ENCODE data around the gene GLI1. TPM values are rescaled to one million over a fixed set of nuclear protein-coding genes. Genes with fewer than 3 reads are reported as not detected.

GLI1 gene
- total and polyA plus RNA-seq, 4 donors = 0.74 to 5.7 (median 2.1) TPM

- H3K9ac ChIP-seq (ENCODE audit: insufficient read depth in 1 of 2, low read length in 2 of 2) = no peak overlapping the region
- H3K9me3 ChIP-seq (ENCODE audit: control insufficient read depth in 4 of 4, insufficient read depth in 3 of 4, low read length in 3 of 4) = no peaks in the 10 kb centered on the region
- WGBS, 2 donors = 92 to 97% methylated on average over 8 of the region's 8 CpGs
- H3K36me3 ChIP-seq (ENCODE audit: control insufficient read depth in 4 of 4, insufficient read depth in 4 of 4, low read length in 4 of 4) = peaks cover 2 to 4% (median 3%) of the 10 kb centered on the region in 4 donors
- H3K4me1 ChIP-seq (ENCODE audit: control insufficient read depth in 5 of 5, insufficient read depth in 5 of 5, low read length in 5 of 5) = peaks cover 0 to 11% (median 0%) of the 10 kb centered on the region in 5 donors
- no peak overlapping the region for H3K4me3 ChIP-seq
- DNase-seq = no peak
- H3K27ac ChIP-seq (ENCODE audit: low read depth in 1 of 2, low read length in 1 of 2) = no peak overlapping the region
- H3K27me3 ChIP-seq (ENCODE audit: control insufficient read depth in 3 of 3, insufficient read depth in 3 of 3, low read length in 2 of 3) = no peaks in the 10 kb centered on the region
- no peak for TF ChIP-seq CTCF (IDR thresholded peaks at IDR 0.05; ENCODE audit: control extremely low read depth, extremely low read depth)
- no peak for ATAC-seq (ENCODE audit: insufficient read depth, low FRiP score)
Measured at GRCh38 chr12:57416039-57416996, 43.3 kb upstream of the GLI1 start.

GRCh38 chr12:57418255-57418654, 41.3 kb upstream of the GLI1 start:
- H3K27me3 ChIP-seq (ENCODE audit: control insufficient read depth in 3 of 3, insufficient read depth in 3 of 3, low read length in 2 of 3) = no peaks in the 10 kb centered on the region
- H3K9me3 ChIP-seq (ENCODE audit: control insufficient read depth in 4 of 4, insufficient read depth in 3 of 4, low read length in 3 of 4) = no peaks in the 10 kb centered on the region
- peak overlapping the region in 1 of 2 donors; percentile 10 for H3K27ac ChIP-seq (ENCODE audit: low read depth in 1 of 2, low read length in 1 of 2)
- no peak overlapping the region for H3K9ac ChIP-seq (ENCODE audit: insufficient read depth in 1 of 2, low read length in 2 of 2)
- no peak overlapping the region for H3K4me3 ChIP-seq
- H3K36me3 ChIP-seq (ENCODE audit: control insufficient read depth in 4 of 4, insufficient read depth in 4 of 4, low read length in 4 of 4) = peaks cover 3 to 8% (median 8%) of the 10 kb centered on the region in 4 donors
- no peak for ATAC-seq (ENCODE audit: insufficient read depth, low FRiP score)
- no peak for TF ChIP-seq CTCF (IDR thresholded peaks at IDR 0.05; ENCODE audit: control extremely low read depth, extremely low read depth)
- WGBS, 2 donors = 91% methylated on average over 9 of the region's 9 CpGs
- H3K4me1 ChIP-seq (ENCODE audit: control insufficient read depth in 5 of 5, insufficient read depth in 5 of 5, low read length in 5 of 5) = peaks cover 0 to 11% (median 0%) of the 10 kb centered on the region in 5 donors
- no peak for DNase-seq

GRCh38 chr12:57419495-57419894, 40.1 kb upstream of the GLI1 start:
- TF ChIP-seq CTCF (IDR thresholded peaks at IDR 0.05; ENCODE audit: control extremely low read depth, extremely low read depth) = no peak
- no peak overlapping the region for H3K27ac ChIP-seq (ENCODE audit: low read depth in 1 of 2, low read length in 1 of 2)
- H3K9ac ChIP-seq (ENCODE audit: insufficient read depth in 1 of 2, low read length in 2 of 2) = no peak overlapping the region
- H3K9me3 ChIP-seq (ENCODE audit: control insufficient read depth in 4 of 4, insufficient read depth in 3 of 4, low read length in 3 of 4) = no peaks in the 10 kb centered on the region
- DNase-seq (no peak), ATAC-seq (ENCODE audit: insufficient read depth, low FRiP score) (no peak)
- peaks cover 0 to 11% (median 0%) of the 10 kb centered on the region in 5 donors for H3K4me1 ChIP-seq (ENCODE audit: control insufficient read depth in 5 of 5, insufficient read depth in 5 of 5, low read length in 5 of 5)
- WGBS, 2 donors = 94 to 99% methylated on average over 2 of the region's 2 CpGs
- peaks cover 3 to 10% (median 8%) of the 10 kb centered on the region in 4 donors for H3K36me3 ChIP-seq (ENCODE audit: control insufficient read depth in 4 of 4, insufficient read depth in 4 of 4, low read length in 4 of 4)
- no peaks in the 10 kb centered on the region for H3K27me3 ChIP-seq (ENCODE audit: control insufficient read depth in 3 of 3, insufficient read depth in 3 of 3, low read length in 2 of 3)
- H3K4me3 ChIP-seq = no peak overlapping the region
